SK-N-SH (cell line): ENCODE data around the gene CLSTN2. TPM values are rescaled to one million over a fixed set of nuclear protein-coding genes. Genes with fewer than 3 reads are reported as not detected.

Experiments used
- CTCF ChIA-PET: fragments of 300-600, 350-600 bp; formaldehyde crosslinking; extraction: SDS; loops from one replicate; lab custom pipeline; 2021; lab: Yijun Ruan, JAX
- POLR2A ChIA-PET: fragments of 350-600 bp; sonication (Branson Sonifier 250); formaldehyde crosslinking; extraction: SDS; loops from one replicate; lab custom pipeline; 2020; ENCODE audit warnings: antibody characterized with exemption, inconsistent platforms; lab: Yijun Ruan, JAX
- DNase-seq: peaks from one replicate; pipeline ENCODE4 v3.0.0; 2012
- H2AFZ ChIP-seq: fragments of 200-600 bp; sonication (generic); 2 replicates; pipeline ENCODE4 v1.8.1; 2016; ENCODE audit warnings: antibody characterized with exemption, mild to moderate bottlenecking, low read depth
- H3F3A ChIP-seq: fragments of 200-600 bp; sonication (generic); replicated peaks from 2 replicates; pipeline ENCODE3; 2016; ENCODE audit warnings: antibody characterized with exemption, mild to moderate bottlenecking; ENCODE audit not compliant: insufficient read depth
- H3K27ac ChIP-seq, 2 experiments: fragments of 200-500 bp in 1 of 2; fragments of 200-600 bp in 1 of 2; sonication (Bioruptor generic) in 1 of 2; sonication (generic), shearing (Covaris generic) in 1 of 2; 2 replicates each; pipeline versions ENCODE4 v1.5.1 to v1.6.1; 2014 to 2016; ENCODE audit warnings: low read depth in 2 of 2, inconsistent platforms in 1 of 2, low read length in 1 of 2, mild to moderate bottlenecking in 1 of 2, mixed read lengths in 1 of 2
- H3K27me3 ChIP-seq: fragments of 200-600 bp; sonication (generic), shearing (Covaris generic); 2 replicates; pipeline ENCODE4 v1.6.1; 2016; ENCODE audit warnings: mixed run types; ENCODE audit not compliant: insufficient read depth
- H3K36me3 ChIP-seq, 2 experiments: fragments of 200-500 bp in 1 of 2; fragments of 200-600 bp in 1 of 2; sonication (Bioruptor generic) in 1 of 2; sonication (generic) in 1 of 2; replicated peaks in 1 of 2; 2 replicates each; pipeline versions ENCODE3 to v1.5.1; 2014 to 2016; ENCODE audit warnings: low read length in 1 of 2, mild to moderate bottlenecking in 1 of 2; ENCODE audit not compliant: insufficient read depth in 2 of 2, control insufficient read depth in 1 of 2
- H3K4me1 ChIP-seq, 2 experiments: fragments of 200-500 bp in 1 of 2; fragments of 200-600 bp in 1 of 2; sonication (Bioruptor generic) in 1 of 2; sonication (generic), shearing (Covaris generic) in 1 of 2; 2 replicates each; pipeline versions ENCODE4 v1.5.1 to v1.6.1; 2014 to 2016; ENCODE audit warnings: low read depth in 1 of 2, low read length in 1 of 2, mixed run types in 1 of 2; ENCODE audit not compliant: insufficient read depth in 2 of 2, control insufficient read depth in 1 of 2
- H3K4me2 ChIP-seq: fragments of 200-600 bp; sonication (generic), shearing (Covaris generic); 2 replicates; pipeline ENCODE4 v1.6.1; 2017; ENCODE audit warnings: mixed run types
- H3K4me3 ChIP-seq, 2 experiments: fragments of 200-500 bp in 1 of 2; fragments of 200-600 bp in 1 of 2; sonication (Bioruptor generic) in 1 of 2; sonication (generic), shearing (Covaris generic) in 1 of 2; 2 replicates each; pipeline versions ENCODE4 v1.5.1 to v1.8.1; 2014 to 2016; ENCODE audit warnings: low read depth in 2 of 2, inconsistent platforms in 1 of 2, low read length in 1 of 2, mild to moderate bottlenecking in 1 of 2, mixed read lengths in 1 of 2, moderate library complexity in 1 of 2
- H3K79me2 ChIP-seq: fragments of 200-600 bp; sonication (generic); 2 replicates; pipeline ENCODE4 v1.8.1; 2017; ENCODE audit warnings: mild to moderate bottlenecking; ENCODE audit not compliant: insufficient read depth
- H3K9ac ChIP-seq: fragments of 200-600 bp; sonication (generic); 2 replicates; pipeline ENCODE4 v1.6.1; 2017; ENCODE audit warnings: mixed run types
- H3K9me2 ChIP-seq: fragments of 200-600 bp; sonication (generic); 2 replicates; pipeline ENCODE4 v1.6.1; 2017; ENCODE audit warnings: mixed run types
- H3K9me3 ChIP-seq: fragments of 200-600 bp; sonication (generic); 2 replicates; pipeline ENCODE4 v1.6.1; 2017; ENCODE audit warnings: mixed run types, mild to moderate bottlenecking, moderate library complexity
- H4K20me1 ChIP-seq: fragments of 200-600 bp; sonication (generic); 2 replicates; pipeline ENCODE4 v1.6.1; 2017; ENCODE audit warnings: mild to moderate bottlenecking, mixed run types; ENCODE audit not compliant: insufficient read depth
- CHD2 ChIP-seq: fragments of 150-350 bp; IDR thresholded peaks from 2 replicates; pipeline ENCODE4 v1.6.1; 2018; ENCODE audit warnings: low read length; ENCODE audit not compliant: partially characterized antibody
- EZH2phosphoT487 ChIP-seq: fragments of 200-600 bp; sonication (generic); IDR thresholded peaks from 2 replicates; pipeline ENCODE4 v1.6.1; 2017; ENCODE audit warnings: low read depth, mixed run types, mild to moderate bottlenecking, antibody characterized with exemption, moderate library complexity, borderline replicate concordance
- FOSL2 ChIP-seq: IDR thresholded peaks from 2 replicates; pipeline ENCODE4 v1.4.0; 2012; ENCODE audit warnings: low read depth, mild to moderate bottlenecking, moderate library complexity, borderline replicate concordance
- FOXJ3 ChIP-seq: sonication (generic); formaldehyde crosslinking; IDR thresholded peaks from 2 replicates; pipeline ENCODE4 v1.5.1; 2020; ENCODE audit warnings: mild to moderate bottlenecking, missing genetic modification reagents
- FOXM1 ChIP-seq: IDR thresholded peaks from 2 replicates; pipeline ENCODE4 v1.4.0; 2012; ENCODE audit warnings: low read depth, mild to moderate bottlenecking
- GATA2 ChIP-seq: sonication (generic); formaldehyde crosslinking; IDR thresholded peaks from 2 replicates; pipeline ENCODE4 v1.5.0; 2020; ENCODE audit warnings: mild to moderate bottlenecking, missing genetic modification reagents
- JUND ChIP-seq: IDR thresholded peaks from 2 replicates; pipeline ENCODE4 v1.4.0; 2012
- MEF2A ChIP-seq: IDR thresholded peaks from 2 replicates; pipeline ENCODE4 v1.4.0; 2012; ENCODE audit warnings: low read depth, borderline replicate concordance
- NFIC ChIP-seq: IDR thresholded peaks from 2 replicates; pipeline ENCODE4 v1.4.0; 2012; ENCODE audit warnings: borderline replicate concordance
- NRF1 ChIP-seq: IDR thresholded peaks from 2 replicates; pipeline ENCODE4 v1.6.1; 2012; ENCODE audit warnings: low read depth, mild to moderate bottlenecking, low read length
- POLR2AphosphoS5 ChIP-seq: IDR thresholded peaks from 2 replicates; pipeline ENCODE4 v1.6.1; 2012; ENCODE audit warnings: low read depth, low read length
- RAD21 ChIP-seq: IDR thresholded peaks from 2 replicates; pipeline ENCODE4 v1.6.1; 2012; ENCODE audit warnings: mild to moderate bottlenecking, low read length
- RXRA ChIP-seq: IDR thresholded peaks from 2 replicates; pipeline ENCODE4 v1.4.0; 2012; ENCODE audit warnings: low read depth, mild to moderate bottlenecking, borderline replicate concordance
- SIN3A ChIP-seq: IDR thresholded peaks from 2 replicates; pipeline ENCODE4 v1.6.1; 2012; ENCODE audit warnings: low read depth, mild to moderate bottlenecking, low read length, moderate library complexity, borderline replicate concordance
- TCF12 ChIP-seq: IDR thresholded peaks from 2 replicates; pipeline ENCODE4 v1.4.0; 2012
- YY1 ChIP-seq: IDR thresholded peaks from 2 replicates; pipeline ENCODE4 v1.4.0; 2012; ENCODE audit warnings: low read depth, mild to moderate bottlenecking
- polyA plus RNA-seq, 3 experiments: library from polyadenylated mRNA; depleted of rRNA; stranded (reverse); fragments of >200 nt; gene quantifications; 2 replicates each; pipeline ENCODE4 v1.2.3, GENCODE V29; 2012
- TF ChIP-seq, protein P1 (sequence below): IDR thresholded peaks from 2 replicates; pipeline ENCODE4; 2012
- TF ChIP-seq, protein P2 (sequence below): IDR thresholded peaks from 2 replicates; pipeline ENCODE4 v1.4.0; 2012; ENCODE audit warnings: low read depth, borderline replicate concordance
- TF ChIP-seq, protein P3 (sequence below): fragments of 150-350 bp; IDR thresholded peaks from 2 replicates; pipeline ENCODE4 v1.6.1; 2017; ENCODE audit warnings: antibody characterized with exemption, low read length, low read depth, borderline replicate concordance
- TF ChIP-seq, protein P4 (sequence below): IDR thresholded peaks from 2 replicates; pipeline ENCODE4 v1.6.1; 2012; ENCODE audit warnings: mild to moderate bottlenecking, low read depth, low read length, moderate library complexity
- TF ChIP-seq, protein P5 (sequence below): fragments of 200-600 bp; sonication (generic); IDR thresholded peaks from 2 replicates; pipeline ENCODE4 v1.6.1; 2017; ENCODE audit warnings: antibody characterized with exemption, mild to moderate bottlenecking, moderate library complexity
- TF ChIP-seq, protein P6 (sequence below): IDR thresholded peaks from 2 replicates; pipeline ENCODE4 v1.4.0; 2012; ENCODE audit warnings: low read depth

Gene CLSTN2
- polyA plus RNA-seq, 1 of the 3 experiments (the other 2 are of a cell fraction) = 0.02 TPM

DNA sequence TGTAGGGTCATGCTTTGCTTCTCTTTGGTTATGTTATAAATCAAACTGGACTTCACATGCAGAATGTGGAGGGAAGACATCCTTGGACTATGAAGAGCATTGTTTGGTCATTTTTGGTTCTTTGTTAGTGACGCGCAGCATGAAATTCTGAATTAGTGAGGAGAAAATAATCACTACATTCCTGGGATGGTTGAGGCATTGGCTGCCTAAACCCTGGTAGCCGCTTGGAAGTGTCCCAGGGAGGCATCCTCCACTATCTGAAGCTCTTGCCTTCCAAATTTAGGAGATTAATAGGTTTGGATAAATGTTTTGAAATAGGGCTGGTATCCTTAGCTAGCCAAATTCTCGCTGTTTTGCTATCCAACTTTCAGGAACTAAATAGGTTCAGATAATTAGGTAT lies 96.2 kb downstream of the CLSTN2 start (continued):
- TF ChIP-seq NRF1 (no peak), GATA2 (CRISPR knock-in tag) (no peak), POLR2AphosphoS5 (no peak), TCF12 (no peak), NFIC (no peak), MEF2A (no peak)
- TF ChIP-seq, protein P1, sequence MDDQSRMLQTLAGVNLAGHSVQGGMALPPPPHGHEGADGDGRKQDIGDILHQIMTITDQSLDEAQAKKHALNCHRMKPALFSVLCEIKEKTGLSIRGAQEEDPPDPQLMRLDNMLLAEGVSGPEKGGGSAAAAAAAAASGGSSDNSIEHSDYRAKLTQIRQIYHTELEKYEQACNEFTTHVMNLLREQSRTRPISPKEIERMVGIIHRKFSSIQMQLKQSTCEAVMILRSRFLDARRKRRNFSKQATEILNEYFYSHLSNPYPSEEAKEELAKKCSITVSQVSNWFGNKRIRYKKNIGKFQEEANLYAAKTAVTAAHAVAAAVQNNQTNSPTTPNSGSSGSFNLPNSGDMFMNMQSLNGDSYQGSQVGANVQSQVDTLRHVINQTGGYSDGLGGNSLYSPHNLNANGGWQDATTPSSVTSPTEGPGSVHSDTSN = no peak
- TF ChIP-seq, protein P2, sequence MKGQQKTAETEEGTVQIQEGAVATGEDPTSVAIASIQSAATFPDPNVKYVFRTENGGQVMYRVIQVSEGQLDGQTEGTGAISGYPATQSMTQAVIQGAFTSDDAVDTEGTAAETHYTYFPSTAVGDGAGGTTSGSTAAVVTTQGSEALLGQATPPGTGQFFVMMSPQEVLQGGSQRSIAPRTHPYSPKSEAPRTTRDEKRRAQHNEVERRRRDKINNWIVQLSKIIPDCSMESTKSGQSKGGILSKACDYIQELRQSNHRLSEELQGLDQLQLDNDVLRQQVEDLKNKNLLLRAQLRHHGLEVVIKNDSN = no peak
- TF ChIP-seq, protein P3, sequence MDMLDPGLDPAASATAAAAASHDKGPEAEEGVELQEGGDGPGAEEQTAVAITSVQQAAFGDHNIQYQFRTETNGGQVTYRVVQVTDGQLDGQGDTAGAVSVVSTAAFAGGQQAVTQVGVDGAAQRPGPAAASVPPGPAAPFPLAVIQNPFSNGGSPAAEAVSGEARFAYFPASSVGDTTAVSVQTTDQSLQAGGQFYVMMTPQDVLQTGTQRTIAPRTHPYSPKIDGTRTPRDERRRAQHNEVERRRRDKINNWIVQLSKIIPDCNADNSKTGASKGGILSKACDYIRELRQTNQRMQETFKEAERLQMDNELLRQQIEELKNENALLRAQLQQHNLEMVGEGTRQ = no peak

DNA sequence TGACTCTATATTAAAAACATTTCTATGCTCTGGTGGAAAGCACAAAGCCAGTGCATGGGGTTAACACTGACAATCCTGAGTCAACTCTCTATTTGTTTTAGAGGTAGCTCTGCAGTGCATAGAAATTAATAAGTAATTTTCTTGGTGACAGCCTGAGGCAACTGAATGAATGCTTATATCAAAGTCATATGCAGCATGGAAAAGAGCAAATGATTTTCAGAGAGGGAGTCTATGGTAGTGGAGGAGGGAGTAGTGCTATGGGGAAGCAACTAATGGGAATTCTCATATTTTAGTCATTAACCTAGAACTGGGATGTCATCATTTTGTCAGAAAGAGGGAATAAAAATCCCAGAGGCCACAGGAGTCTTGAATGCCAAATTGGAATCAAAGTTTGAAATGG lies 99.1 kb downstream of the CLSTN2 start:
- Histone ChIP-seq H3K27me3 (no peaks in the 10 kb centered on the region), H3F3A (no peaks in the 10 kb centered on the region), H3K79me2 (no peaks in the 10 kb centered on the region), H3K4me1 (peaks cover 0 to 6% of the 10 kb centered on the region in 2 experiments; a peak in 2 of 4 replicates), H3K27ac (no peak overlapping the region), H3K4me2 (no peak overlapping the region), H3K9me3 (no peaks in the 10 kb centered on the region), H3K4me3 (no peak overlapping the region), H3K36me3 (no peaks in the 10 kb centered on the region), H2AFZ (no peak overlapping the region), H3K9me2 (no peaks in the 10 kb centered on the region), H4K20me1 (no peaks in the 10 kb centered on the region), H3K9ac (no peak overlapping the region)
- DNase-seq = no peak
- no peak for TF ChIP-seq FOXJ3 (CRISPR knock-in tag)
- TF ChIP-seq SIN3A = no peak
- TF ChIP-seq, protein P4, sequence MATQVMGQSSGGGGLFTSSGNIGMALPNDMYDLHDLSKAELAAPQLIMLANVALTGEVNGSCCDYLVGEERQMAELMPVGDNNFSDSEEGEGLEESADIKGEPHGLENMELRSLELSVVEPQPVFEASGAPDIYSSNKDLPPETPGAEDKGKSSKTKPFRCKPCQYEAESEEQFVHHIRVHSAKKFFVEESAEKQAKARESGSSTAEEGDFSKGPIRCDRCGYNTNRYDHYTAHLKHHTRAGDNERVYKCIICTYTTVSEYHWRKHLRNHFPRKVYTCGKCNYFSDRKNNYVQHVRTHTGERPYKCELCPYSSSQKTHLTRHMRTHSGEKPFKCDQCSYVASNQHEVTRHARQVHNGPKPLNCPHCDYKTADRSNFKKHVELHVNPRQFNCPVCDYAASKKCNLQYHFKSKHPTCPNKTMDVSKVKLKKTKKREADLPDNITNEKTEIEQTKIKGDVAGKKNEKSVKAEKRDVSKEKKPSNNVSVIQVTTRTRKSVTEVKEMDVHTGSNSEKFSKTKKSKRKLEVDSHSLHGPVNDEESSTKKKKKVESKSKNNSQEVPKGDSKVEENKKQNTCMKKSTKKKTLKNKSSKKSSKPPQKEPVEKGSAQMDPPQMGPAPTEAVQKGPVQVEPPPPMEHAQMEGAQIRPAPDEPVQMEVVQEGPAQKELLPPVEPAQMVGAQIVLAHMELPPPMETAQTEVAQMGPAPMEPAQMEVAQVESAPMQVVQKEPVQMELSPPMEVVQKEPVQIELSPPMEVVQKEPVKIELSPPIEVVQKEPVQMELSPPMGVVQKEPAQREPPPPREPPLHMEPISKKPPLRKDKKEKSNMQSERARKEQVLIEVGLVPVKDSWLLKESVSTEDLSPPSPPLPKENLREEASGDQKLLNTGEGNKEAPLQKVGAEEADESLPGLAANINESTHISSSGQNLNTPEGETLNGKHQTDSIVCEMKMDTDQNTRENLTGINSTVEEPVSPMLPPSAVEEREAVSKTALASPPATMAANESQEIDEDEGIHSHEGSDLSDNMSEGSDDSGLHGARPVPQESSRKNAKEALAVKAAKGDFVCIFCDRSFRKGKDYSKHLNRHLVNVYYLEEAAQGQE = no peak
- no peak for TF ChIP-seq YY1
- TF ChIP-seq, protein P5, sequence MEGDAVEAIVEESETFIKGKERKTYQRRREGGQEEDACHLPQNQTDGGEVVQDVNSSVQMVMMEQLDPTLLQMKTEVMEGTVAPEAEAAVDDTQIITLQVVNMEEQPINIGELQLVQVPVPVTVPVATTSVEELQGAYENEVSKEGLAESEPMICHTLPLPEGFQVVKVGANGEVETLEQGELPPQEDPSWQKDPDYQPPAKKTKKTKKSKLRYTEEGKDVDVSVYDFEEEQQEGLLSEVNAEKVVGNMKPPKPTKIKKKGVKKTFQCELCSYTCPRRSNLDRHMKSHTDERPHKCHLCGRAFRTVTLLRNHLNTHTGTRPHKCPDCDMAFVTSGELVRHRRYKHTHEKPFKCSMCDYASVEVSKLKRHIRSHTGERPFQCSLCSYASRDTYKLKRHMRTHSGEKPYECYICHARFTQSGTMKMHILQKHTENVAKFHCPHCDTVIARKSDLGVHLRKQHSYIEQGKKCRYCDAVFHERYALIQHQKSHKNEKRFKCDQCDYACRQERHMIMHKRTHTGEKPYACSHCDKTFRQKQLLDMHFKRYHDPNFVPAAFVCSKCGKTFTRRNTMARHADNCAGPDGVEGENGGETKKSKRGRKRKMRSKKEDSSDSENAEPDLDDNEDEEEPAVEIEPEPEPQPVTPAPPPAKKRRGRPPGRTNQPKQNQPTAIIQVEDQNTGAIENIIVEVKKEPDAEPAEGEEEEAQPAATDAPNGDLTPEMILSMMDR = no peak
- no peak for TF ChIP-seq CHD2
- TF ChIP-seq GATA2 (CRISPR knock-in tag) = no peak
- no peak for TF ChIP-seq JUND
- TF ChIP-seq FOSL2 = no peak
- TF ChIP-seq NFIC = no peak
- no peak for TF ChIP-seq NRF1
- no peak for TF ChIP-seq TCF12
- TF ChIP-seq RXRA = no peak
- TF ChIP-seq EZH2phosphoT487 = no peak
- TF ChIP-seq MEF2A = no peak
- no peak for TF ChIP-seq RAD21
- TF ChIP-seq FOXM1 = no peak
- TF ChIP-seq, protein P6, sequence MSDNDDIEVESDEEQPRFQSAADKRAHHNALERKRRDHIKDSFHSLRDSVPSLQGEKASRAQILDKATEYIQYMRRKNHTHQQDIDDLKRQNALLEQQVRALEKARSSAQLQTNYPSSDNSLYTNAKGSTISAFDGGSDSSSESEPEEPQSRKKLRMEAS = no peak
- POLR2A ChIA-PET = no interaction called here
- CTCF ChIA-PET = no interaction called here
